ENCODE results near the gene ETV6. TPM values are rescaled to one million over a fixed set of nuclear protein-coding genes. Genes with fewer than 3 reads are reported as not detected.
"Not testable (repeated sequence)": the region's sequence is repeated elsewhere in the genome, so short reads cannot be mapped to it uniquely, and the experiment has no call there.

Gene ETV6
- total RNA-seq, 1 donor from 2014 or later: 16.9 TPM

GRCh38 chr12:11907625-11908024 is 258.2 kb downstream of the ETV6 start:
- DNase-seq: no peak
- intact Hi-C loops (cut with micrococcal nuclease): no loop called here
- Histone ChIP-seq H3K27me3 (ENCODE audit: low read depth) (no peaks in the 10 kb centered on the region), H3K4me1 (no peaks in the 10 kb centered on the region), H3K4me3 (no peak overlapping the region), H3K27ac (replicated peaks) (no peak overlapping the region), H3K9me3 (replicated peaks) (peaks cover 26% of the 10 kb centered on the region), H3K36me3 (no peaks in the 10 kb centered on the region)
- TF ChIP-seq CTCF (IDR thresholded peaks at IDR 0.05; ENCODE audit: borderline replicate concordance): no peak

DNA sequence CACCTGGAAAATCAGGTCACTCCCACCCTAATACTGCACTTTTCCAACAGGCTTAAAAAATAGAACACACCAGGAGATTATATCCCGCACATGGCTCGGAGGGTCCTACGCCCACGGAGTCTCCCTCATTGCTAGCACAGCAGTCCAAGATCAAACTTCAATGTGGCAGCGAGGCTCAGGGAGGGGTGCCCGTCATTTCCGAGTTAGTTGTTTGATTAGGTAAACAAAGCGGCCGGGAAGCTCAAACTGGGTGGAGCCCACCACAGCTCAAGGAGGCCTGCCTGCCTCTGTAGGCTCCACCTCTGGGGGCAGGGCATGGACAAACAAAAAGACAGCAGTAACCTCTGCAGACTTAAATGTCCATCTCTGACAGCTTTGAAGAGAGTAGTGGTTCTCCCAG is 259.9 kb downstream of the ETV6 start:
- H3K36me3 ChIP-seq; H3K4me1 ChIP-seq; H3K4me3 ChIP-seq; intact Hi-C loops (cut with micrococcal nuclease); DNase-seq; H3K27ac ChIP-seq (replicated peaks); H3K27me3 ChIP-seq (ENCODE audit: low read depth): not testable (repeated sequence)
- peaks cover 26% of the 10 kb centered on the region for H3K9me3 ChIP-seq (replicated peaks)

GRCh38 chr12:11916113-11916512 is 266.6 kb downstream of the ETV6 start:
- Histone ChIP-seq H3K36me3 (no peaks in the 10 kb centered on the region), H3K27me3 (ENCODE audit: low read depth) (no peaks in the 10 kb centered on the region), H3K4me1 (no peaks in the 10 kb centered on the region), H3K27ac (replicated peaks) (no peak overlapping the region), H3K4me3 (no peak overlapping the region), H3K9me3 (replicated peaks) (peaks cover 4% of the 10 kb centered on the region)
- no peak for TF ChIP-seq CTCF (IDR thresholded peaks at IDR 0.05; ENCODE audit: borderline replicate concordance)
- intact Hi-C loops (cut with micrococcal nuclease): no loop called here
- no peak for DNase-seq

DNA sequence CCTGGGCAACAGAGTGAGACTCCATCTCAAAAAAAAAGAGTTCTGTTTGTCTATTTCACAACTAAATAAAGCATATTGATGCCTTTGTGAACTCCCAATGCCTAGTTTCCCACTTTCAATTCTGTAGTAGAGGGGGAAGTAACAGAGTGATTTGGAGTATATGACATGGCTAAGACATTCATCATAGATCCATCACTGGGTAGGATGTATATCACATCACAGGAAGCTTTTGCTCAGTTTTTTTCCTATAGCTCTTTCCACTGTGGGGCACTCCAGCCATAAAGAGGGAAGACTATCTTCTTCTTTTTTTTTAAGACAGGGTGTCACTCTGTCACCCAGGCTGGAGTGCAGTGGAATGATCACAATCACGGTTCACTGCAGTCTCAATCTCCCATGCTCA is 267.3 kb downstream of the ETV6 start:
- H3K27me3 ChIP-seq (ENCODE audit: low read depth): no peaks in the 10 kb centered on the region
- H3K27ac ChIP-seq (replicated peaks): no peak overlapping the region
- intact Hi-C loops (cut with micrococcal nuclease): no loop called here
- H3K4me1 ChIP-seq: no peaks in the 10 kb centered on the region
- no peak overlapping the region for H3K4me3 ChIP-seq
- DNase-seq: no peak
- H3K9me3 ChIP-seq (replicated peaks): peaks cover 2% of the 10 kb centered on the region
- no peaks in the 10 kb centered on the region for H3K36me3 ChIP-seq
- TF ChIP-seq CTCF (IDR thresholded peaks at IDR 0.05; ENCODE audit: borderline replicate concordance): no peak

- TF ChIP-seq CTCF (IDR thresholded peaks at IDR 0.05; ENCODE audit: borderline replicate concordance): no peak
- Histone ChIP-seq H3K4me3 (no peak overlapping the region), H3K36me3 (no peaks in the 10 kb centered on the region), H3K27me3 (ENCODE audit: low read depth) (no peaks in the 10 kb centered on the region), H3K4me1 (no peaks in the 10 kb centered on the region), H3K9me3 (replicated peaks) (no peaks in the 10 kb centered on the region), H3K27ac (replicated peaks) (no peak overlapping the region)
- no peak for DNase-seq
- intact Hi-C loops (cut with micrococcal nuclease): no loop called here
These were observed 268.0 kb downstream of the ETV6 start for GRCh38 chr12:11917501-11917900.

DNA sequence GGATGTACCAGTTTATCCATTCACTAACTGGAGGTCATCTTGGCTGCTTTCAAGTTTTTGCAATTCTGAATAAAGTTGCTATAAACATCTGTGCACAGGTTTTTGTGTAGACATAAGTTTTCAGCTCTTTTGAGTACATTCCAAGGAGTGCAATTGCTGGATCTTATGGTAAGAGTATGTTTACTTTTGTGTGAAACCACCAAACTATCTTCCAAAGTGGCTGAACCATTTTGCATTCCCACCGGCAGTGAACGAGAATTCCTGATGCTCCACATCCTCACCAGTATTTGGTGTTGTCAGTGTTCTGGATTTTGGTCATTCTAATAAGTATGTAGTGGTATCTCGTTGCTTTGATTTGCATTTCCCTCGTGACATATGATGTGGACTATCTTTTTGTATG is 270.8 kb downstream of the ETV6 start:
- Histone ChIP-seq H3K4me3 (no peak overlapping the region), H3K36me3 (no peaks in the 10 kb centered on the region), H3K27ac (replicated peaks) (no peak overlapping the region), H3K9me3 (replicated peaks) (no peaks in the 10 kb centered on the region), H3K4me1 (no peaks in the 10 kb centered on the region), H3K27me3 (ENCODE audit: low read depth) (no peaks in the 10 kb centered on the region)
- no peak for DNase-seq
- TF ChIP-seq CTCF (IDR thresholded peaks at IDR 0.05; ENCODE audit: borderline replicate concordance): no peak
- intact Hi-C loops (cut with micrococcal nuclease): no loop called here

All from left ventricle myocardium inferior (tissue), 1 donor.